ENCODE data around the gene PLPPR5.
A peak's percentile ranks its signal among the peaks of the same experiment; 100 is the strongest.
"Not testable (repeated sequence)": the region's sequence is repeated elsewhere in the genome, so short reads cannot be mapped to it uniquely, and the experiment has no call there.

The PLPPR5 gene, protein sequence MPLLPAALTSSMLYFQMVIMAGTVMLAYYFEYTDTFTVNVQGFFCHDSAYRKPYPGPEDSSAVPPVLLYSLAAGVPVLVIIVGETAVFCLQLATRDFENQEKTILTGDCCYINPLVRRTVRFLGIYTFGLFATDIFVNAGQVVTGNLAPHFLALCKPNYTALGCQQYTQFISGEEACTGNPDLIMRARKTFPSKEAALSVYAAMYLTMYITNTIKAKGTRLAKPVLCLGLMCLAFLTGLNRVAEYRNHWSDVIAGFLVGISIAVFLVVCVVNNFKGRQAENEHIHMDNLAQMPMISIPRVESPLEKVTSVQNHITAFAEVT

DNA sequence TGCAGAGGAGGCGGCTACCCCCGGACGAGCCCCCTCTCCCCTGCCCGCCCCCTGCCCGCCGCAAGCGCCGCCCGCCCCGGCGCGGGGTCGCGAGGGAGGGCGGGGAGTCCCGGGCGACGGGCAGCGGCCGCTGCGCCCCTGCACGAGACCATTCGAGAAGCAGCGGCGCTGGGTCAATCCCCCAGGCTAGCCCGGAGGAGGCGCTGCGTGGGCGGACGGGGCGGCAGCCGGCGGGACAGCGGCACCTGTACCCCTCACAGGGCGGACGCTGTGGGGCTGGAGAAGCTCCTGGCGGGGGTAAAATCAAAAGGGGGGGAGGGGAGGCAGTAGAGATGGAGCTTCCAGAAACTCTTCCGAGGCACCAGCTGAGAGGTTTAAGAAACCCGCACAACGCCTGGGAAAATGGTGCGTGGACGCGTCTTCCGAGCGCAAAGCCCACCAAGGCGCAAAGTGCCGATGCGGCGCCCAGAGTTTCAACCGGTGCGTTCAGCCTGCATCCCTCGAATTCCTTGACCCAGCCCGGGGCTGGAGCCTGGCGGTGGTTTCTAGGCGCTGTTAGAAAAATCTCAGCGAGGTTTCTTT lies at the start of gene PLPPR5:
PLPPR5 (minus strand) TSS at position 1 of the 582 bp plus-strand sequence. CDS start 190 bp downstream, outside the sequence.
- DNase-seq: no peak

DNA sequence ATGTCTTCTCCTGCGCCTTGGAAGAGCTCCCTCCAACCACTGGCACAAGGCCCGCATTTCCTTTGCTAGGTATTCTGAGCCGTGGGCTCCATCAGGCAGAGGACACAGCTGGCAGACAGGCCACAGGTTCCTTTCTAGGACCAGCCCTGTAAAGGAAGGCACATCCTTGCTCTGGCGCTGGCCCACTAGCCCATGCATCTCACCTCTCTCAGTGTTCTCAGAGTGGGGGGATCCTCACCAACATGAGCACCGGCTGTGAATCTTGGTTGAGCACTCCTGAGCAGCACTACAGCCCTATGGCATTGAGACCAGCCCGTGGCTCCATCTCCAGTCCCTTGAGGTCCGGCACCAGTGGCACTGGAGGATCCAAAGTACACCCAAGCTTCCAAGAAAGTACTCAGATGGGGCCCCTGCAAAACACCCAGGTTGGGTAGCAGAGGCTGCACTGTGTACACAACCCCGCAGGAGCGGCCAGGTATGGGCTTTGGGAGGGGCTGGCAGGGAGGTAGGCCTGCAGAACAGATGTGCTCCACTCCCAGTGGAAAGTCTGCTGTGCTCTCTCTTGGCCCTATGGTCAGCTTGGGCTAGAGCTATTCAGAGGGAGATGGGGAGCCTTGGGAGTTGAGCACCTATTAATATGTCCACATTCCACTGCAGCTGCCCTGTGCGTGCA lies 47.1 kb upstream of the PLPPR5 start:
- DNase-seq: no peak

DNA sequence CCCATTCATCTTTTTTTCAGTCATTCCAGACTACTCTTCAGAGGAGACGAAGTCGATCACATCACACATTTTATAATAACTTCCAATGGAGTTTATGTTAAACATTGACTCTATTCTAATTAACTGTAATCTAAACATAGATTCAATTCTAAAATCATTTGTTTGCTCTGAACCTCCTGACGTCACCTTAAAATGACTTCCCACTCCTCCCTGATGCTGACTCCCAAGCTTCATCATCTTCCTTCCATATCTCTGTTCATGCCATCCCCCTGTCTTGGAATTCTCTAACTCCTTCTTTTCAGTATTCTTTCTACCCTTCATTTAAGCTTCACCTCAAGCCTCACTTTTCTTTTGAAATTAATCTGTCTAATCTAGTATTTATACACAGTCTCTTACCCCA lies 45.1 kb upstream of the PLPPR5 start:
- DNase-seq: no peak

DNA sequence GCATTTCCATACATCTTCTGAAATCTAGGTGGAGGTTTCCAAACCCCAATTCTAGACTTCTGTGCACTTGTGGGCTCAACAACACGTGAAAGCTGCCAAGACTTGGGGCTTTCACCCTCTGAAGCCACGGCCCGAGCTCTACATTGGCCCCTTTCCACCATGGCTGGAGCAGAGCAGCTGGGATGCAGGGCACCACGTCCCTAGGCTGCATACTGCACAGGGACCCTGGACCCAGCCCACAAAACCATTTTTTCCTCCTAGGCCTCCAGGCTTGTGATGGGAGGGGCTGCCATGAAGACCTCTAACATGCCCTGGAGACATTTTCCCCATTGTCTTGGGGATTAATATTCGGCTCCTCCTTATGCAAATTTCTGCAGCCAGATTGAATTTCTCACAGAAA lies 32.1 kb upstream of the PLPPR5 start:
- DNase-seq: not testable (repeated sequence)

DNA sequence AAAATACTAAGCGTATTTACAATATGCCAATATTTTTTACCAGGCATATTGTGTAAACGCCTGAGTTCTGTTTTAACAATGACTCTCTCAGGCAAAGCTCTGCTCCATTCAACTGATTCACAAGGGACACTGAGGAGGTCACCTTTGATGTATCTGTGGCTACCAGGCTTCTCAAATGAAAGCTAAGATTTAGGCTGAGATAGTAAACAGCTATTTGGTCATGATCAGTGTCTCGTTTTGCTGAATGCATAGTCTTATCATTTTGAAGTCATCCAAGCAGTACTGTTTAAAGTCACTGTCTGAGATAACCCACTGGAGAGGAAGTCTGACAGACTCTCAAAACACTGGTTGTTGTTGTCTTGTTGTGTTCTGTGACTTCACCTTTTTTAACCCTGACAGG lies 13.7 kb upstream of the PLPPR5 start:
- no peak for DNase-seq

DNA sequence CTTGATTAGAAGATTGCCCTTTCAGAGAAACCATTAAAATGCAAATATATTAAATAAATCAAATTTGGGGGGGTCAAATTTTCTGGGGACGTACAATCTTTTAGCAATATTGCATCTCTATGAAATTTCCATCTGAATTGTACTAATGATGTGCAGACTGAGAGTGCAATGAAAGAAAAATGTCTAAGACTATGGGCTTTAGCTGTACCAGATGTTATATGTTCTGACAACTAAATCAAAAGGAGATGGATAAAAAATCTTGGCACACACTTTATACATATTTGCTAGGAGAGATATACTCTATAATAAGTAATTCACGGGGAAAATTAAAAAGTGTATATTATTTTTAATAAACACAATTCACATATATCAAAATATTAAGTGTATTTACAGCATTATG lies 13.0 kb upstream of the PLPPR5 start:
- no peak for DNase-seq

DNA sequence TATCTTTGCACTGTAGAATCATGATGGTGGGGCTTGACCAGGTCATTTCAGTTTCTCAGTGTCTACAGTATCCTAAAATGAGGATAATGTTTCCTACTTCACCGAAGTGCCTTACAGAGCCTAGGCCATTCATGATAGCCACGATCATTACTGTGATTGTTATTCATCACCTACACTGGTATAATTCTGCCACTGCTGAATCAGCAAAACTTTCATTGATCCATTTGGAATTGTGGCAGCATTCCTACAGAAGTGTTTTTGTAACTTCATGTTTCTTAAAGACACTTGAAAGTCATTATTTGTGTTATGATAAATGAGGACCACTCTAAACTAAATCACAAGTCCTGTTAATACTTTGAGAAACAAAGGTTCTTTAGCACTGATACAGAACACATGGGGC lies 6.0 kb upstream of the PLPPR5 start:
- no peak for DNase-seq

DNA sequence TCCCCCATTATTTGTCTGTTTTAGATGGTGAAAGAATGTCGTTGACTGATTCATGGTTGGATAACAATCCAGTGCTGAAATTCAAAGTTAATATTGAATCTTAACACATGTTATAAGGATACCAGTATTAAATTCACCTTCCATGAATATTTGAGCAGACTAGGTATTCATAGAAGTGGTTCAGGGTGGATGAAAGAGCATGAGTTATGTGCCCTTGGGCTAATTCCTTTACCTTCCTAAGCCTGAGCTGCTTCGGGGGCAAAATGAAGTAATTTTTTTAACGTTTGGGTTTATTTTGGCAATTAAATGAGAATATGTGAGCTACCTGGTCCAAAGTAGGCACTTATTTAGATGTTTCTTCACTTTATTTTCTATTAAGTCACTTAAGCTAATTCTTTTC lies 2.7 kb upstream of the PLPPR5 start:
- DNase-seq: no peak

DNA sequence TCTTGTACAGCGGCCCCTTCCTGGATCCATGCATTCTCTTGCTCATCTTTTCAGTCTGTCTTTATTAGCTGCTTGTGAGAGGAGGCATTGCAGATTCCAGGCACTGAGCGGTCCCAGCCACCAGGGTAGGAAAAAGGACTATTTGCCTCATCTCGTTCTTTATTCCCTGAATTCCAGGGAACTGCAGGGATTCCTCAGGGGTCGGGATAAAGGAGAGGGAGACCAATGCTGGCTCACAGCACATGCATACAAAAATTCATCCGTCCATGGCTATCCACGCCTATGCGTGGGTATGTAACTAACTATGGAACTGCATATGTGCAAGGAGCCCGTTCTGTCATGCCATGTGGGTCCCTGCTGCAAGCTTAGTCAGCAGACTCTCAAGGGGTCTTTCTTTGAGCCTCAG lies 879 bp upstream of the PLPPR5 start:
- DNase-seq: no peak

DNA sequence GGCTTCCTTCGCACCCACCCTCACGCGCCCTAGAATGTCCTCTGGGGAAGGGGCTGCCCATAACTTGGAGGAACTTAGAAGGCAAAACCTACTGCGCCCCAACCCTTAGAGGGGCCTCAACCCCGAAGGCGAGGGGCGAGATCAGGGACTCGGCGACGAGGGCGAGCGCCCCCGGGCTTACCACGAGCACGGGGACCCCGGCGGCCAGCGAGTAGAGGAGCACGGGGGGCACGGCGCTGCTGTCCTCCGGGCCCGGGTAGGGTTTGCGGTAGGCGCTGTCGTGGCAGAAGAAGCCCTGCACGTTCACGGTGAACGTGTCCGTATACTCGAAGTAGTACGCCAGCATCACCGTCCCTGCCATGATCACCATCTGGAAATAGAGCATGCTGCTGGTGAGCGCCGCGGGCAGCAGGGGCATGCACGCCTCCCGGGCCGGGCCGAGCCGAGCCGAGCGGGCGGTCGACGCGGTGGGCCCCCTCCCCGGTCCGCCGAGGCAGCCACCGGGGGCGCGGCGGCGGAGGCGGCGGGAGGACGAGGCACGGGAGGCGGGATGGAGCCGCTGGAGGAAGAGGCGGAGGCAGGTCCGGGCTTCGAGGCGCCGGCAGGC lies 304 bp downstream of the PLPPR5 start:
- peak; percentile 14 for DNase-seq

DNA sequence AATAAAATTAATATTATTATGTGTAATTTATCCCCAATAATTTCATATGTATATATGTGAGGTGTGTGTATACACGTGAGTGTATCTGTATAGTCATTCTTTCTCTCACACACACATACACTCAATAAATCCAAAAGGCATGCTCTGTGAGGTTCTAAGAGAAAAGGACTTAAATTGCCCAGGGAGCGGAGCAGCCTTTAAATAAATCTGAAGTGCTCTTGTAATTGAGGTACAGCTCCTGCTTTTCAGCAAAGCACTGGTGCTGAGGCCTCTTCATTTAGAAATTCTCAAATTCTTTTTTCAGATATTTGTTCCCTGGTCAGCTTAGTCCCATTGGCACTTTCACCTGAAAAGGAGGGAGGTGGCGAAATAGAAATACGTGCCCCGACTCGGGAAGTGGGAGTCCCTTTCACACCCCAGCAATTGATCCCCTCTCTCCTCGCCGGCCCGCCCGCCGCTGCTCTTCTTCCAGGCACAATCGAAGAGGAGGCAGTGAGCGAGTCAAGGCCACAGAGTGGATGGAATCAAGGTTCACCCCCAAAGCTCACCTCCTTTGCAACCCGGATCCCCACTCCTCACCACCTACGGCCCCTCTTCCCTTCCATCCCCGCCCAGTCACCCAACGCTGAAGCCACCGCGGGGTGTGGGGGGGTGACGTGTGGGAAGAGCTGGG lies 944 bp downstream of the PLPPR5 start:
- no peak for DNase-seq

DNA sequence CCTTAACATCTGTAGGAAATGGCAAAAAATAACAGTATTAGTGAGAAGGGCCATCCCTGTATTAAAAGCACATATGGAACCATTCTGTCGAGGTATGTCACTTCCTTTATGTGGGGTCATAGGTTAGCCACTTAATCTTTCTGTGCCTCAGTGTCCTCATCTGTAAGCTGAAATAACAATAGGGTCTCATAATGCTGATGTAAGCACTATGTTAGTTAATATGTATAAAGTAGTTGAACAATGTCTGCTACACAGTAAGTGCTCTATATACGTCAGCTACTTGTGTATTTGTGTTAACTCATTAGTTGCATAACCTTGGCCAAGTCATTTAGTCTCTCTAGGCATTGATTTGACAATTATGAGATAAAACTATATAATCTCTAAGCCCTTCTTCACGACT lies 11.8 kb downstream of the PLPPR5 start:
- DNase-seq: no peak

DNA sequence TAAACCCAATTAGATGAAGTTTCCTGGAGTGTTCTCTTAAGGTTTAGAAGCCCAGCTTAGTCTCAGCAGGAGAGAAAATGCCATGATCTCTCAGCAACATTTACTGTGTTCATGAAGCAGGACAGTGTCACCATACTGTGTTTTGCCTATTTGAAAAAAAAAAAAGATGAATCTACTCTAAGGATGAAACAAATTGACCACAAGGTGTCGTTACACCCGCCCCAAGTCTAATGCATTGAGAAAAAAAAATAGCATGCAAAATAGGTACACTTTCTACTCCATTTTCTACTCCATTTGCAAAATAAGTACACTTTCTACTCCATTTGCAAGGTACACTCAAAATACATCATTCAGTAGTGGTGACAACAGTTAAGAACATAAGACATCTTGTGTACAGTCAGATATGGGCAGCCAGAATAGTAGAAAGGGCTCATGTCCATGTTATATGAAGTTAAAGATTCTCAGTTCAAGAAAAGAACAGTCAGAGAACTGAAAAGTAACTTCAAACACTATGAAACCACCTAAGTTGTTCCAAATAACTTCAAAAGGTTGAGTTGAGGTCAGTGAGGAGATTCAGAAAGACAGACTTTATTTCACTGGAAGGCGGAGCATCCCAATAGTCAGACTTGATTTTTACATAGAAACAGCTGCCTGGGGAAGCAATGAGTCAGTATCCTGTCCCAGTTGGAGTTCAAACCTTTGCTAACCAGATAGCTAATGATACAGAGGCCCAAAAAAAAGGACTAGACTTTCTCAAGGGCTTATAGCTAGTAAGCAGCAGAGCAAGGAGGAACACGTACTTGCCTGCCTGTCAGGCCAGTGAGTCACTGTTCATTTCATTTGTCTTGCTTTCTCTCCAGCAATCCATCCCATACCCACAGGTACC lies 13.3 kb downstream of the PLPPR5 start:
- DNase-seq: no peak

DNA sequence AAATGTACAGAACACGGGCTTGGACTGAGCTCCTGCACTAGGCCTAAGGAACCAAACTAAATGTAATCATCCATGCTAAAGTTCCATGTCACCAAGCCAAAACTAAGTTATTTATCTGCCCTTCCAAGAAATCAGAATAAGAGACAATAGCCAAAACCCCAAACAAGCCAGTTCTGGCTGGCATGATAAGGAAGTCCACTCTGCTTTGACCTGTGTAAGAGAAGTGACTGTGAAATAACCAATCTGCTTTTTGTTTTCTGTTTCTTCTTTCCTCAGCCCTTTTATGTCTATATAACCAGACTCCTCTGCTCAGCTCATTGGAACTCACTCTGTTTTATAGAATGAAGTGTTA lies 15.1 kb downstream of the PLPPR5 start:
- DNase-seq: no peak

DNA sequence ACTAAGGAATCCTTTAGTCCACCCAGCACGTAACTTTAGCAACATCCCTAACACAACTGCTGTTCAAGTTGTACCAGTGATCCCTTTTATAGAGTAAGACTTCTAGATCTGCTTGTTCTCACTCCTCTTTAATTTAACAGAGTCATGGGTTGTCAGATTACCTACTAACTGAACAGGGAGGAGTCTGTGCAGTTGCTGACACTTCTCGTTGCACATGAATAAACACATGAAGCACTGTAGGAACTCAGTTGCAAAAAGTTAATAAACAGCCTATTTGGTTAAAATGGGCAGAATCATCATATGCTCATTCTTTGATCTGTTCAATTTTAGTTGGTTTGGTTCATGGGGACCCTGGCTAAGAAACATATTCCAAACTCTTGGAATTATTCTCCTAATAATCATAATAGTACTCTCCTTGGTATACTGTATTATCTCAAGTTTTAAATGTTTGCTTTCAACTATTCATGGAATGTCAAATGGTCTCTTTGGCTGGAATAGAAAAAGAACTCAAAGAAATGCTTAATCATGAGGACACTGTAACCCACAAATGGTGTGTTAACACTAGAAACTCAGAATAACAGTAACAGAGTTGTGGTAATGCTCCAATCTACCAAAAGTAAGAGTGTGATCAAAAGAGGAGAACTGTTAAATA lies 15.6 kb downstream of the PLPPR5 start:
- DNase-seq: no peak

DNA sequence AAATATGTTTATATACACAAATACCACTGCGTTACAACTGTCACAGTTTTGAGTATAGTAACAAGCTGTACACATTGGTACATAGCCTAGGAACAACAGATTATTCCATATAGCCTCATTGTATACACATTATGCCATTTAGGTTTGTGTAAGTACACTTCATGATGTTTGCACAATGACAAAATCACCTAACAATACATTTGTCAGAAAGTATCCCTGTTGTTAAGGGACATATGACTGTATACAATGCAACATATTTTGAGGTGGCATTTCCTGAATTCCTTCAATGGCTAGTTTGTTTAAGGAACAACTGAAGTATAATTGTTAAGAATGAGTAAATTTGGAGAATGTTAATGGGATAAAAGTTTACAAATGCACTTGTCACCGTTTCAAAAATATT lies 19.0 kb downstream of the PLPPR5 start:
- no peak for DNase-seq

DNA sequence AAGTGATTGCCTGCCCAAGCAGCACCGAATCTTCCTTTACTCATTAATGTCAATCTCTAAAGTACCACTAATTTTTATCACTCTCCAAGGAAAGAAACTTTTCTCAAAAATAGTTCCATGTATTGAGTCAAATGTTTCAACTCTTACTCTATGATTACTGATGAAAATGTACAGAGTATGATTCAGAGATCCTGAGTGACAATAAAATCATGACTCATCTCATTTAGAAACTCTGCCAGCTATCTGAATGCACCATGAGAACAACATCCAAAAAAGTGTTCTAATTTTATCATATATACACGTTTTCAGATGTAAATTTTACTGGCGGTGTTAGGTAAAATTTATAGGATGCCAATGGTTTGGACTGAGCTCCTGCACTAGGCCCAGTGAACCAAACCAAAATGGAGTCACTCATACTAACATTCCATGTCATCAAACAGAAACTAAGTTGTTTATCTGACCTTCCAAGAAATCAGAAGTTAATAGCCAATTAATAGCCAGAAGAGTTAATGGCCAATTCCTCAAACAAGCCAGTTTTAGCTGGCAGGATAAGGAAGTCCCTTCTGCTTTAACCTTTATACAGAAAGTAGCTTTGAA lies 22.6 kb downstream of the PLPPR5 start:
- no peak for DNase-seq

DNA sequence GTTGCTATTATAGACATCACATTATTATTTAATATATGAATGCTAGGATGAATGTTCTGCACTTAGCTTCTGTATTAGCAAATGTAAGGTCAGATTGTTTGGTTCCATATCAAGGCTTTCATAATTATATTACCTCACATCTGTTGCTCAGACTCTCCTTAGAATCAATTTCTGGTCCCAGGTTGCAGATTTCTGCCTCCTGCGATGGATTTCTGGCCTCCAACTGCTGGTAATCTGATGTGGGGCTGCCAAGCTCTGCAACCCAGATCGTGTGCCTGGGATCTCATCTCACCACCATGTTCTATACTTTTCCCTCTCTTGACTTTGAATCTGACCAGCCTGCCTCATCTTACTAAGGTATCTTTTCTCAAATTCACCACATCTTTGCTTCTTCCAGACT lies 25.2 kb downstream of the PLPPR5 start:
- no peak for DNase-seq

DNA sequence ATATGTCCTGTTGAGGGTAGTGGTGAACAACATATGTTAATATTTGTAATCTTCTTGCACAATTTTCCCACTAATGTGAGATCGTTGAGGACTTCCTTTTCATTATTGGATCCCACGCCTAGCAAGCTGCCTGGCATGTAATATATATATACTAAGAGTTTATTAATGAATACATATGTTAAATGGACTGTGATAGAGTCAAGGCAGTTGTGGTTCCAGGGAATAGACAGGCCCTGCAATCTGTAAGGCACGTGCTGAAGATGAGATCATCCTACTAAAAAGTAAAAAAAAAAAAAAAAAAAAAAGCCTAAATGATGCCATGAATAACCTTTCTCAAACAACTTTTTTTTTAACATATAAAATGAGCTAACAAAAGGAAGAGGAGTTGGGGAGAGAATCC lies 28.9 kb downstream of the PLPPR5 start:
- no peak for DNase-seq

DNA sequence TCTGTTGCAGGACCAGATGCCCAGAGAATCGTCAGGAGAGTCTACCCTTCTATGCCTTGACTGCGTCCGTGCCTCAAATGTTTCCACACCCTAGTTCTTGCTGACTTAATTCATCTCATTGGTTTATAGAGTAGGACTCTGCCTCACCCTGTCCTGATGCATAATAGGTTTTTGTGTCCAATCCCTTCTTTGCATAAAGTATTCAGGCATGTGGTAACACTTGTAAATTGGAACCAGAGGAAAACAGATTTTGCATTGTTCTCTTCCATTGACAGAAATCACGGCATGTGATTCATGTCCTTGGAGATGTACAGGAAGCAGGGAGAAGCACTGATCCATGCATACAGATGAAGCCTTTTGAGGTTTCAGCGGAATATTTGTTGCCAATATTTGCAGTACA lies 29.5 kb downstream of the PLPPR5 start:
- DNase-seq: no peak

DNA sequence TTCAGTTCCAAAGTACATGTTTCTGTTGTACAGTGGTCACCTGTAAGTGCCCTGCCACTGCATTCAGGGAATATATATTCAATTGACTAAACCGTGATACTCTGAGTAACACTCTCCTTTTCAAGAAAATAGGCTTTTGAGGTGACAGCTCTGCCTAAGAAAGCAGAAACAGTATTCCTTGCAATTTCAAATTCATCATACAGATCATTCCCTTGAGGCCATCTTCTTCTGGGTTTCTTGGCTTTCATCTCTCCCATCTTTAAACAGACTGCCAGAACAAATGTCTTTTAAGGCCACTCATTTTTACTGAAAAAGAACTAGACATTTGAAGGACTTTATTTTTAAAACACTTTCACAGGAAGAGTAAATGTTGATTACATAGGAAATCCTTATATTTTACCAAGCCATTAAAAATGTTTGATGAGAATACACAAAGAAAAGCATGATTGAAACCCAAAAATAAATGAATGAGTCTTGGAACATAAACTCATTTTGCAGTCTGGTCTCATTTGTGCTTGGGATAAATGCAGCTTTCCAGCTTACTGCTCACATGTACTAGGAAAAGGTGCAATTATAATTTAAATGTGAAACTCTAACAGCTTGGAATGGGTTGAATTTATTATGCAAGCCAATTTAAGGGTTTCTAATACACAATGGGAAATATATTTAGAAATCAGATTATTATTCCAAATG lies 34.7 kb downstream of the PLPPR5 start:
- DNase-seq: no peak

Measured in NCI-H146 (cell line).